ENCODE results near the gene MEAF6. TPM values are rescaled to one million over a fixed set of nuclear protein-coding genes. Genes with fewer than 3 reads are reported as not detected.

Gene MEAF6
- total and polyA plus RNA-seq, 11 donors, result 27.4 to 55.7 (median 39.6) TPM

DNA sequence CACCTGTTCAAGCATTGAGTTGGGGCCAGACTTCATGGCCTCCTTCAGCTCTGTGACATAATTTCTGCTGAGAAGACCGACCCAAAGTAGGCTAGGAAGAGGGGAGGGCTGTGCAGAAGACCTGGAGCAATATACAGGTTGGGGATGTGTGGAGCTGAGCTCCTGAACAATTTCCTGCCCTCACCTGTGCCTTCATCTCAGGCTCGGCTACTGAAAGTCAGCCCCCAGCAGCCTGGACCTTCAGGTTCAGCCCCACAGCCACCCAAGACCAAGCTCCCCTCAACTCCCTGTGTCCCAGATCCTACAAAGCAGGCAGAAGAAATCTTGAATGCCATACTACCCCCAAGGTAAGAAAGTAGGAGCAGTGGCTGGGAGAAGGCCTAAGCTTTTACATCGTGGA lies 42.8 kb upstream of the MEAF6 start:
- Histone ChIP-seq H3K9me3 (no peaks in the 10 kb centered on the region), H3K4me3 (peak overlapping the region in 7 of 12 donors; percentile 37 to 60 (median 43)), H3K27ac (peak overlapping the region in 5 of 12 donors; percentile 28 to 75 (median 67)), H3K27me3 (no peaks in the 10 kb centered on the region), H3K4me1 (peaks cover 6 to 31% (median 23%) of the 10 kb centered on the region in 12 donors), H3K36me3 (peaks cover 0 to 11% (median 2%) of the 10 kb centered on the region in 9 donors)
- intact Hi-C loops (cut with DNase I), result loop anchor here in 1 of 10 donors (5.0 kb wide), 1 partner anchor 35 kb away; no protein-coding TSS in a partner anchor
- 71 to 89% (median 79%) methylated on average over 3 of the region's 3 CpGs for WGBS, 4 donors
- no peak for DNase-seq
- TF ChIP-seq, protein P1, sequence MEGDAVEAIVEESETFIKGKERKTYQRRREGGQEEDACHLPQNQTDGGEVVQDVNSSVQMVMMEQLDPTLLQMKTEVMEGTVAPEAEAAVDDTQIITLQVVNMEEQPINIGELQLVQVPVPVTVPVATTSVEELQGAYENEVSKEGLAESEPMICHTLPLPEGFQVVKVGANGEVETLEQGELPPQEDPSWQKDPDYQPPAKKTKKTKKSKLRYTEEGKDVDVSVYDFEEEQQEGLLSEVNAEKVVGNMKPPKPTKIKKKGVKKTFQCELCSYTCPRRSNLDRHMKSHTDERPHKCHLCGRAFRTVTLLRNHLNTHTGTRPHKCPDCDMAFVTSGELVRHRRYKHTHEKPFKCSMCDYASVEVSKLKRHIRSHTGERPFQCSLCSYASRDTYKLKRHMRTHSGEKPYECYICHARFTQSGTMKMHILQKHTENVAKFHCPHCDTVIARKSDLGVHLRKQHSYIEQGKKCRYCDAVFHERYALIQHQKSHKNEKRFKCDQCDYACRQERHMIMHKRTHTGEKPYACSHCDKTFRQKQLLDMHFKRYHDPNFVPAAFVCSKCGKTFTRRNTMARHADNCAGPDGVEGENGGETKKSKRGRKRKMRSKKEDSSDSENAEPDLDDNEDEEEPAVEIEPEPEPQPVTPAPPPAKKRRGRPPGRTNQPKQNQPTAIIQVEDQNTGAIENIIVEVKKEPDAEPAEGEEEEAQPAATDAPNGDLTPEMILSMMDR (IDR thresholded peaks at IDR 0.05), result no peak
- no peak for TF ChIP-seq POLR2A (IDR thresholded peaks at IDR 0.05)
- ATAC-seq, result no peak

DNA sequence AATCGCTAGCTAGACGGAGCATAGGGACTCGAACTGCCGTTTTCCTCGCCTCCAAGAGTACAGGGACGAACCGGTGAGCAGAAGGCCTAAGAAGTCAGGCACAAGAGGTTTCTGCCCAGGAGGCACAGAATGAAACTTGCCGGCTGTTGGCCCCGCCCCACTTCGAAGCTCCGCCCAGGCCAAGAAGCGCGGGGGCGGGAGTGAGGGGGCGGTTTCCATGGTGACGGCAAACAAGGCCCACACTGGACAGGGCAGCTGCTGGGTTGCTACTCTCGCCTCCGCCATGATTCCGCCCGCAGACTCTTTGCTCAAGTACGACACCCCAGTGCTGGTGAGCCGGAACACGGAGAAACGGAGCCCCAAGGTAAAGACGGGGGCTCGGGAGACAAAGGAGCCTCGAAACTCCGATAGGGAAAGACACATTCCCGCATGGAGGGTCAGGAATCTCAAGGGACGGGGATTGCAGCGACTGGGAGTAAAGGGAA lies 42.2 kb upstream of the MEAF6 start, which contains the start of gene DNALI1:
TSS of gene DNALI1 (plus strand) at position 229 of the 485 bp plus-strand sequence. CDS start at position 284, 55 bp downstream.
- intact Hi-C loops (cut with DNase I), result loop anchor here in 1 of 10 donors (5.0 kb wide), 1 partner anchor 36 kb away; no protein-coding TSS in a partner anchor
- DNase-seq (peak; percentile 78 to 89 (median 86)), ATAC-seq (peak; percentile 59 to 90 (median 86))
- peak within 1 kb of the TSS in 6 of 12 donors; percentile 6 to 75 (median 59) for H3K27ac ChIP-seq
- no peaks in the 10 kb centered on the region for H3K9me3 ChIP-seq
- peak within 1 kb of the TSS in 10 of 12 donors; percentile 29 to 60 (median 42) for H3K4me3 ChIP-seq
- 3 to 10% (median 7%) methylated on average over 29 to 31 of the region's 31 CpGs for WGBS, 4 donors
- TF ChIP-seq, protein P1 (IDR thresholded peaks at IDR 0.05), result no peak
- no peak for TF ChIP-seq POLR2A (IDR thresholded peaks at IDR 0.05)
- peaks cover 6 to 37% (median 26%) of the 10 kb centered on the region in 12 donors for H3K4me1 ChIP-seq
- no peaks in the 10 kb centered on the region for H3K27me3 ChIP-seq
- peaks cover 0 to 11% (median 8%) of the 10 kb centered on the region in 9 donors for H3K36me3 ChIP-seq

DNA sequence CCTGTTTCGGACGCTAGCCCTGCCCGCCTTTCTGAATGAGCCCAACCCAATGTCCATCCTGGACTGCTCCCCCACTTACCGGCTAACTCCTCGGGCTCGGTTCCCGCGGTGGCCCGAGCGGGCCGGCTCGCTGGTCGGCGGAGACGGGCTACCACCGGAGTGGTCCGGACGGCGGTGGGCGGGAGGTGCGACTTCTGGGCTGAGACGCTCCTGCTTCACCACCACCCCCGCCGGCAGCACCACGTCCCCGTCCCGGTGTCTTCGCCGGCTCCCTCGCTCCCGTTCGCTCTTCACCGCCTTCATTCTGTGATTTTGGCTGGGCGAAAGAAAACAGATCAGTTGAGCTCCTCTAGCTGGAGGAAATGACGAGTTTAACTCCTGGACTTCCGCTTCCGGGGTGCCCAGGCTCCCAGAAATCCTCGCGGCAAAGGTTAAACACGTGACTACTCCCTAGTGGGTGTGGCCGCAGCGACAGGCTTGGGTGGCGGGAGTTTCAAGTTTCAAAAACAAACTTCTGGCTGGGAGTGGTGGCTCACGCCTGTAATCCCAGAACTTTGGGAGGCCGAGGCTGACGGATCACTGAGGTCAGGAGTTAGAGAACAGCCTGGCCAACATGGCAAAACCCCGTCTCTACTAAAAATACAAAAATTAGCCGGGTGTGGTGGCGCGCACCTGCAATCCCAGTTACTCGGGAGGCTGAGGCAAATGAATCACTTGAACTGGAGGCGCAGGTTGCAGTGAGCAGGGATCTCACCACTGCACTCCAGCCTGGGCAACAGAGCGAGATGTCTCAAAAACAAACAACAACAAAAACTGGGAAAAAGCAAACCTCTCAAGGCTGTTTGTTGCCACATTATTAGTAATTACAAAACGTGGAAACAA lies 39.6 kb upstream of the MEAF6 start, which contains the start of gene SNIP1:
TSS of gene SNIP1 (minus strand) at position 367 of the 882 bp plus-strand sequence. CDS start at position 303, 64 bp downstream.
- ATAC-seq (peak; percentile 95 to 97 (median 96)), DNase-seq (peak; percentile 91 to 94 (median 93))
- Histone ChIP-seq H3K27me3 (no peaks in the 10 kb centered on the region), H3K4me1 (peaks cover 6 to 49% (median 32%) of the 10 kb centered on the region in 12 donors), H3K27ac (peak within 1 kb of the TSS; percentile 68 to 94 (median 86)), H3K4me3 (peak within 1 kb of the TSS; percentile 76 to 100 (median 95)), H3K9me3 (no peaks in the 10 kb centered on the region), H3K36me3 (peaks cover 0 to 35% (median 26%) of the 10 kb centered on the region in 9 donors)
- intact Hi-C loops (cut with DNase I), result loop anchor here in 3 of 10 donors (2.0 to 5.0 kb wide), 3 partner anchors 37 to 42 kb away; partner anchors contain the start of gene MEAF6 (in 2 of the 3)
- WGBS, 4 donors, result 13 to 26% (median 14%) methylated on average over 27 to 54 of the region's 54 CpGs
- TF ChIP-seq, protein P1 (IDR thresholded peaks at IDR 0.05), result no peak
- TF ChIP-seq POLR2A (IDR thresholded peaks at IDR 0.05), result peak in 1 of 2 donors; percentile 72
